ENCODE data around the gene PDZK1IP1. TPM values are rescaled to one million over a fixed set of nuclear protein-coding genes. Genes with fewer than 3 reads are reported as not detected.
"Not testable (repeated sequence)": the region's sequence is repeated elsewhere in the genome, so short reads cannot be mapped to it uniquely, and the experiment has no call there.

The PDZK1IP1 gene
- total and polyA plus RNA-seq, 2 experiments from 2014 or later: not detected

DNA sequence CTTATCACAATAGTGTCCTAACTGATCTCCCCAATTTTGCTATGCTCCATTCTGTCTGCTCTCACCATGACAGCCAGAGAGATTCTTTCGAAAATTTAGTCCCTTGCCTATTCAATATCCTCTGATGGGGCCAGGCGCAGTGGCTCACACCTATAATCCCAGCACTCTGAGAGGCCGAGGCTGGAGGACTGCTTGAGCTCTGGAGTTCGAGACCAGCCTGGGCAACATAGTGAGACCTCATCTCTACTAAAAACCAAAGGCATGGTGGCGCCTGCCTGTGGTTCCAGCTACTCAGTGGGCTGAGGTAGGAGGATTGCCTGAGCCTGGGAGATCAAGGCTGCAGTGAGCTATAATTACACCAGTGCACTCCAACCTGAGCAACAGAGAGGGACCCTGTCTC lies 16.1 kb upstream of the PDZK1IP1 start:
- H3K9ac ChIP-seq: no peak overlapping the region
- no peak overlapping the region for H3K27ac ChIP-seq
- no peaks in the 10 kb centered on the region for H4K20me1 ChIP-seq (ENCODE audit: insufficient read depth)
- H3K27me3 ChIP-seq (replicated peaks; ENCODE audit: insufficient read depth): no peaks in the 10 kb centered on the region
- WGBS, 2 experiments (ENCODE audit: low coverage in 1 of 2, low lambda C conversion rate in 2 of 2, missing lambda C conversion rate in 2 of 2): 80 to 92% methylated on average over 5 of the region's 5 CpGs
- TF ChIP-seq EZH2 (IDR thresholded peaks at IDR 0.05; ENCODE audit: insufficient read depth, poor library complexity, severe bottlenecking): no peak
- TF ChIP-seq EZH2phosphoT487 (IDR thresholded peaks at IDR 0.05; ENCODE audit: insufficient read depth, low read depth): no peak
- H3K9me3 ChIP-seq (ENCODE audit: low read depth): no peaks in the 10 kb centered on the region
- H3K36me3 ChIP-seq (ENCODE audit: low read depth): no peaks in the 10 kb centered on the region
- peaks cover 4% of the 10 kb centered on the region; the same call in 1 of the 2 replicates for H3F3A ChIP-seq (ENCODE audit: insufficient read depth)
- no peak overlapping the region for H3K4me2 ChIP-seq (ENCODE audit: unreplicated experiment)
- DNase-seq: no peak
- no peak overlapping the region for H3K4me3 ChIP-seq
- H3K4me1 ChIP-seq (ENCODE audit: insufficient read depth): peaks cover 9% of the 10 kb centered on the region
- H3K9me2 ChIP-seq (ENCODE audit: insufficient read depth): no peaks in the 10 kb centered on the region
- no peaks in the 10 kb centered on the region for H3K79me2 ChIP-seq (ENCODE audit: insufficient read depth)
- H2AFZ ChIP-seq: no peak overlapping the region
- in situ Hi-C loops (cut with MboI): no loop called here

DNA sequence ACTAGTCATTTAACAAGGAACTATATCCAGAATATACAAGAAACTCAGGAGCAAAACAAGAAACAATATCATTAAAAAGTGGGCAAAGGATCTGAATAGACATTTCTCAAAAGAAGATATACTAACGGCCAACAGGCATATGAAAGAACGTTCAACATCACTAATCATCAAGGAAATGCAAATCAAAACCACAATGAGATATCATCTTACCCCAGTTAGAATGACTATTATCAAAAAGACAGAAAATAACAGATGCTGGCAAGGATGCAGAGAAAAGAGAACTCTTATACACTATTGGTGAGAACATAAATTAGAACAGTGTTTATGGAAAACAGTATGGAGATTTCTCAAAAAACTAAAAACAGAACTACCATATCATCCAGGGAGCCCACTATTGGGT lies 13.7 kb upstream of the PDZK1IP1 start:
- H3K9me3 ChIP-seq (ENCODE audit: low read depth); DNase-seq; H3F3A ChIP-seq (ENCODE audit: insufficient read depth); H2AFZ ChIP-seq; H4K20me1 ChIP-seq (ENCODE audit: insufficient read depth); H3K4me1 ChIP-seq (ENCODE audit: insufficient read depth); H3K9ac ChIP-seq; H3K4me3 ChIP-seq; H3K27ac ChIP-seq; H3K79me2 ChIP-seq (ENCODE audit: insufficient read depth); in situ Hi-C loops (cut with MboI); H3K9me2 ChIP-seq (ENCODE audit: insufficient read depth); H3K27me3 ChIP-seq (replicated peaks; ENCODE audit: insufficient read depth); H3K4me2 ChIP-seq (ENCODE audit: unreplicated experiment); H3K36me3 ChIP-seq (ENCODE audit: low read depth): not testable (repeated sequence)
- 54 to 62% methylated on average over 2 of the region's 2 CpGs for WGBS, 2 experiments (ENCODE audit: low coverage in 1 of 2, low lambda C conversion rate in 2 of 2, missing lambda C conversion rate in 2 of 2)

DNA sequence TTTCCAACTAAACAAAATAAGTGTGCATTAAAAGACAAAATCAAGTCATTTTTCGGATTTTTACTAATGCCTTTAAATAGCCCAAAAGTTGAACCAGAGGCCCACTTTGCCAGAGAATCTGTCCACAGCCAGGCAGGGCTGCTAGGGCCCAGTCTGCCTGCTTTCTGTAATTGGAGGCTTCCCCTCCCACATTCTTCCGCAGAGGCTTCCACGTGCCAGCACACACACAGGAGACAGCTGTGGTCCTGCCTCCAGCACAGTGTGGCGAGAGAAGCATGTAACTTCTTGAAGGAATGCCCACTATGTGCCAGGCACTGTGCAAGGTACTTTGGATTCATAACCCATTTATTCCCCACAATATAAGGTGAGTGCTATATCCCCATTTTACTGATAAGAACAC lies 11.3 kb upstream of the PDZK1IP1 start:
- DNase-seq: no peak
- TF ChIP-seq EZH2phosphoT487 (IDR thresholded peaks at IDR 0.05; ENCODE audit: insufficient read depth, low read depth) (no peak), EZH2 (IDR thresholded peaks at IDR 0.05; ENCODE audit: insufficient read depth, poor library complexity, severe bottlenecking) (no peak)
- H2AFZ ChIP-seq: no peak overlapping the region
- no peaks in the 10 kb centered on the region for H3K36me3 ChIP-seq (ENCODE audit: low read depth)
- H3K27ac ChIP-seq: no peak overlapping the region
- no peaks in the 10 kb centered on the region for H3F3A ChIP-seq (ENCODE audit: insufficient read depth)
- in situ Hi-C loops (cut with MboI): no loop called here
- H3K4me3 ChIP-seq: no peak overlapping the region
- no peak overlapping the region for H3K4me2 ChIP-seq (ENCODE audit: unreplicated experiment)
- H3K9me3 ChIP-seq (ENCODE audit: low read depth): no peaks in the 10 kb centered on the region
- H3K79me2 ChIP-seq (ENCODE audit: insufficient read depth): no peaks in the 10 kb centered on the region
- WGBS, 2 experiments (ENCODE audit: low coverage in 1 of 2, low lambda C conversion rate in 2 of 2, missing lambda C conversion rate in 2 of 2): 23 to 24% methylated on average over 4 of the region's 4 CpGs
- no peak overlapping the region for H3K9ac ChIP-seq
- no peaks in the 10 kb centered on the region for H3K9me2 ChIP-seq (ENCODE audit: insufficient read depth)
- H3K27me3 ChIP-seq (replicated peaks; ENCODE audit: insufficient read depth): no peaks in the 10 kb centered on the region
- H4K20me1 ChIP-seq (ENCODE audit: insufficient read depth): no peaks in the 10 kb centered on the region
- no peaks in the 10 kb centered on the region for H3K4me1 ChIP-seq (ENCODE audit: insufficient read depth)

DNA sequence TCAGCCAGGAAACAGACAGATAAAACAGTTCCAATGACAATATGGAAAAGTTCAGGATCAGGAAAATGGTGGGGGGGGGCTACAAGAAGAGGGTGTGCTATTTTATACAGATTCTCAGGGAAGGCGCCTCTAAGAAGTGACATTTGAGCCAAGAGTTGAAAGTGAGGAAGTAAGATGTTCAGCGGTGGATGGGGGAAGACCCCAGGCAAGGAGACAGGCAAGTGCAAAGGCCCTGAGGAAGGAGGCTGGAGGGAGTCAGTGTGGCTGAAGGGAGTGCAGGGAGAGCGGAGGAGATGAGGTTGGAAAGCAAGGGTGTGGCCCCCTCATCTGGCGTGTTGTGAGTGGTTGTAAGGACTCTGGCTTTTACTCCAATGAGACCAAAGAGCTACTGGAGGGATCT lies 8.4 kb upstream of the PDZK1IP1 start:
- no peaks in the 10 kb centered on the region for H3K79me2 ChIP-seq (ENCODE audit: insufficient read depth)
- no peaks in the 10 kb centered on the region for H3K9me2 ChIP-seq (ENCODE audit: insufficient read depth)
- no peak overlapping the region for H3K4me2 ChIP-seq (ENCODE audit: unreplicated experiment)
- TF ChIP-seq EZH2phosphoT487 (IDR thresholded peaks at IDR 0.05; ENCODE audit: insufficient read depth, low read depth) (no peak), EZH2 (IDR thresholded peaks at IDR 0.05; ENCODE audit: insufficient read depth, poor library complexity, severe bottlenecking) (no peak)
- no peaks in the 10 kb centered on the region for H3K36me3 ChIP-seq (ENCODE audit: low read depth)
- H3K27me3 ChIP-seq (replicated peaks; ENCODE audit: insufficient read depth): no peaks in the 10 kb centered on the region
- no peaks in the 10 kb centered on the region for H3F3A ChIP-seq (ENCODE audit: insufficient read depth)
- in situ Hi-C loops (cut with MboI): no loop called here
- no peak for DNase-seq
- 71 to 78% methylated on average over 4 of the region's 4 CpGs for WGBS, 2 experiments (ENCODE audit: low coverage in 1 of 2, low lambda C conversion rate in 2 of 2, missing lambda C conversion rate in 2 of 2)
- H3K4me1 ChIP-seq (ENCODE audit: insufficient read depth): no peaks in the 10 kb centered on the region
- H3K27ac ChIP-seq: no peak overlapping the region
- H3K4me3 ChIP-seq: no peak overlapping the region
- no peaks in the 10 kb centered on the region for H3K9me3 ChIP-seq (ENCODE audit: low read depth)
- H4K20me1 ChIP-seq (ENCODE audit: insufficient read depth): no peaks in the 10 kb centered on the region
- no peak overlapping the region for H3K9ac ChIP-seq
- H2AFZ ChIP-seq: no peak overlapping the region

DNA sequence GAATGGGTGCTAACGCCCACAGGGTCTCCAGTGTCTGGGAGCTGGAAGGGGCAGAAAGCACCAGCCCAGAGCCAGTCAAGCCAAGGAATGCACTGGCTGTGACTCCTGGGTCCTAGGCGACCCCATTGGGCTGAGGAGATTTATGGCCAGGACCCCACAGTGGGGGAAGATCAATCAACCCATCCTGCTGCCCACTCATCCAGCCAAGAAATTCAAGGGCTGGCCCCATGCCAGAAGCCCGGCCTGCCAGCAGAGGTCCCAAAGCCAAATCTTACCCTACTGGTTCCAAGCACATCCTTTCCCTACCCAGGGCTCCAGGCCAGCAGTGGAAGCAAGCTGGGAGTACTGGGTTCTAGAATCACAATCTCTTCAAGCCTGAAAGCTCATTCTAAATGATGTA lies 6.8 kb upstream of the PDZK1IP1 start:
- H3K27me3 ChIP-seq (replicated peaks; ENCODE audit: insufficient read depth): no peaks in the 10 kb centered on the region
- H3K9me2 ChIP-seq (ENCODE audit: insufficient read depth): no peaks in the 10 kb centered on the region
- no peaks in the 10 kb centered on the region for H3K9me3 ChIP-seq (ENCODE audit: low read depth)
- no peak for TF ChIP-seq EZH2phosphoT487 (IDR thresholded peaks at IDR 0.05; ENCODE audit: insufficient read depth, low read depth)
- no peak for TF ChIP-seq EZH2 (IDR thresholded peaks at IDR 0.05; ENCODE audit: insufficient read depth, poor library complexity, severe bottlenecking)
- no peak overlapping the region for H3K9ac ChIP-seq
- no peak overlapping the region for H3K4me3 ChIP-seq
- 34 to 43% methylated on average over 3 of the region's 3 CpGs for WGBS, 2 experiments (ENCODE audit: low coverage in 1 of 2, low lambda C conversion rate in 2 of 2, missing lambda C conversion rate in 2 of 2)
- H2AFZ ChIP-seq: no peak overlapping the region
- H3K4me2 ChIP-seq (ENCODE audit: unreplicated experiment): no peak overlapping the region
- H3K27ac ChIP-seq: no peak overlapping the region
- no peaks in the 10 kb centered on the region for H3K36me3 ChIP-seq (ENCODE audit: low read depth)
- peaks cover 4% of the 10 kb centered on the region for H3K4me1 ChIP-seq (ENCODE audit: insufficient read depth)
- H3K79me2 ChIP-seq (ENCODE audit: insufficient read depth): no peaks in the 10 kb centered on the region
- DNase-seq: no peak
- in situ Hi-C loops (cut with MboI): no loop called here
- H3F3A ChIP-seq (ENCODE audit: insufficient read depth): 0 out of 2 replicates have a peak, but pooled peaks cover 1% of the 10 kb centered on the region
- H4K20me1 ChIP-seq (ENCODE audit: insufficient read depth): no peaks in the 10 kb centered on the region

DNA sequence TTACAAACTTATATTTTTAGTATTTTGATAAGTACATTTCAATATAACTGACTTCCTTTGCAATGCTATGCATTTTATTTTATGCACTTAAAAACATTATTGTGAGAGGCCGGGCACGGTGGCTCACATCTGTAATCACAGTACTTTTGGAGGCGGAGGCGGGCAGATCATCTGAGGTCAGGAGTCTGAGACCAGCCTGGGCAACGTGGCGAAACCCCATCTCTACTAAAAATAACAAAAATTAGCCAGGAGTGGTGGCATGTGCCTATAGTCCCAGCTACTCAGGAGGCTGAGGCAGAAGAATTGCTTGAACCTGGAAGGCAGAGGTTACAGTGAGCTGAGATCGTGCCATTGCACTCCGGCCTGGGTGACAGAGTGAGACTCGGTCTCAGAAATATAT lies 6.1 kb upstream of the PDZK1IP1 start:
- H3K4me2 ChIP-seq (ENCODE audit: unreplicated experiment); H3K27me3 ChIP-seq (replicated peaks; ENCODE audit: insufficient read depth); H4K20me1 ChIP-seq (ENCODE audit: insufficient read depth); H3F3A ChIP-seq (ENCODE audit: insufficient read depth); H3K27ac ChIP-seq; H3K36me3 ChIP-seq (ENCODE audit: low read depth); H3K79me2 ChIP-seq (ENCODE audit: insufficient read depth); H2AFZ ChIP-seq; in situ Hi-C loops (cut with MboI); H3K9ac ChIP-seq; DNase-seq; H3K9me3 ChIP-seq (ENCODE audit: low read depth); H3K9me2 ChIP-seq (ENCODE audit: insufficient read depth); H3K4me3 ChIP-seq: not testable (repeated sequence)
- peaks cover 11% of the 10 kb centered on the region for H3K4me1 ChIP-seq (ENCODE audit: insufficient read depth)
- 90 to 91% methylated on average over 9 of the region's 9 CpGs for WGBS, 2 experiments (ENCODE audit: low coverage in 1 of 2, low lambda C conversion rate in 2 of 2, missing lambda C conversion rate in 2 of 2)

All from GM23248 (cell line).